ENCODE measurements around the gene COL23A1. TPM values are rescaled to one million over a fixed set of nuclear protein-coding genes. Genes with fewer than 3 reads are reported as not detected.

The COL23A1 gene
- total RNA-seq, 4 donors from 2014 or later = 0.83 to 1.8 (median 1.5) TPM

DNA sequence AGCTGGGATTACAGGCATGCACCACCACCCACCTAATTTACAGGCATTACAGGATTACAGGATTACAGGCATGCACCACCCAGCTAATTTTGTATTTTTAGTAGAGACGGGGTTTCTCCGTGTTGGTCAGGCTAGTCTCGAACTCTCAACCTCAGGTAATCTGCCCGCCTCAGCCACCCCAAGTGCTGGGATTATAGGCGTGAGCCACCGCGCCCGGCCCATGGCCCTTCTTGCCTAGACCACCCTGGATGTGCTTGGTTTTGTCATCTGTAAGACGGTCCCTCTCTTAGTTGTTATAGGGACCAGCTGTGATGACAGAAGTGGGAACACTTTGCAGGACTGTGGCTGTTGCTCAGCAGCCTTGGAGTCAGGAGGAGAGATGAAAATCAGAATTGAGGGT lies 354.1 kb downstream of the COL23A1 start:
- Histone ChIP-seq H3K4me3 (no peak overlapping the region), H3K9me3 (no peaks in the 10 kb centered on the region), H3K4me1 (peaks cover 41 to 61% (median 45%) of the 10 kb centered on the region in 4 donors), H3K27me3 (no peaks in the 10 kb centered on the region), H3K27ac (replicated peaks in 1 of 4) (no peak overlapping the region), H3K36me3 (peaks cover 0 to 4% (median under 1%) of the 10 kb centered on the region in 4 donors)
- TF ChIP-seq EP300 (IDR thresholded peaks at IDR 0.05) (no peak), POLR2A (IDR thresholded peaks at IDR 0.05; ENCODE audit: low read depth) (no peak), POLR2AphosphoS5 (IDR thresholded peaks at IDR 0.05) (no peak)
- TF ChIP-seq, protein P1, sequence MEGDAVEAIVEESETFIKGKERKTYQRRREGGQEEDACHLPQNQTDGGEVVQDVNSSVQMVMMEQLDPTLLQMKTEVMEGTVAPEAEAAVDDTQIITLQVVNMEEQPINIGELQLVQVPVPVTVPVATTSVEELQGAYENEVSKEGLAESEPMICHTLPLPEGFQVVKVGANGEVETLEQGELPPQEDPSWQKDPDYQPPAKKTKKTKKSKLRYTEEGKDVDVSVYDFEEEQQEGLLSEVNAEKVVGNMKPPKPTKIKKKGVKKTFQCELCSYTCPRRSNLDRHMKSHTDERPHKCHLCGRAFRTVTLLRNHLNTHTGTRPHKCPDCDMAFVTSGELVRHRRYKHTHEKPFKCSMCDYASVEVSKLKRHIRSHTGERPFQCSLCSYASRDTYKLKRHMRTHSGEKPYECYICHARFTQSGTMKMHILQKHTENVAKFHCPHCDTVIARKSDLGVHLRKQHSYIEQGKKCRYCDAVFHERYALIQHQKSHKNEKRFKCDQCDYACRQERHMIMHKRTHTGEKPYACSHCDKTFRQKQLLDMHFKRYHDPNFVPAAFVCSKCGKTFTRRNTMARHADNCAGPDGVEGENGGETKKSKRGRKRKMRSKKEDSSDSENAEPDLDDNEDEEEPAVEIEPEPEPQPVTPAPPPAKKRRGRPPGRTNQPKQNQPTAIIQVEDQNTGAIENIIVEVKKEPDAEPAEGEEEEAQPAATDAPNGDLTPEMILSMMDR (IDR thresholded peaks at IDR 0.05) = no peak
- 94% methylated on average over 9 of the region's 9 CpGs for WGBS
- no peak for DNase-seq (ENCODE audit: extremely low spot score)
- intact Hi-C loops (cut with DNase I) = no loop called here

DNA sequence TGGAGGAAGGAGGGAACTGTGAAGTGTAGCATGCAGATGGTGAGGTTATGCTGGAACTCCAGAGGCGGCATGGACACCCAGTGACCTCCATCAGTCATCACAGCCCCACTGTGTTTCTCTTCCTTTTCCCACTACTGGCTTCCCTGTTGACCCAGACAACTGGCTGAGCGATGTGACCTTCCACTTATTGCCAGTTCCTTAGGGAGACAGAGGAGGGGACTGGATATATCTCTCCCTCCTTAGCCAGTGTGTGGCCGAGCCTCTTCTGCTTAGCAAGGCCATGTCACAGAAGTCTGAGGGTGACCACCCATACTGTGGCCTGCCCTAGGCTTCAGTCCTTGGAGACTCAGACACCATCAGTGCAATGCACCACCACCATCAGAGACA lies 354.6 kb downstream of the COL23A1 start:
- intact Hi-C loops (cut with DNase I) = no loop called here
- 72% methylated on average over 2 of the region's 3 CpGs for WGBS
- H3K4me3 ChIP-seq = no peak overlapping the region
- H3K4me1 ChIP-seq = peaks cover 43 to 65% (median 50%) of the 10 kb centered on the region in 4 donors
- no peaks in the 10 kb centered on the region for H3K27me3 ChIP-seq
- no peak overlapping the region for H3K27ac ChIP-seq (replicated peaks in 1 of 4)
- H3K36me3 ChIP-seq = peaks cover 0 to 8% (median 3%) of the 10 kb centered on the region in 4 donors
- TF ChIP-seq POLR2A (IDR thresholded peaks at IDR 0.05; ENCODE audit: low read depth) (no peak), EP300 (IDR thresholded peaks at IDR 0.05) (no peak), POLR2AphosphoS5 (IDR thresholded peaks at IDR 0.05) (no peak)
- TF ChIP-seq, protein P1 (IDR thresholded peaks at IDR 0.05) = no peak
- DNase-seq (ENCODE audit: extremely low spot score) = no peak
- no peaks in the 10 kb centered on the region for H3K9me3 ChIP-seq

DNA sequence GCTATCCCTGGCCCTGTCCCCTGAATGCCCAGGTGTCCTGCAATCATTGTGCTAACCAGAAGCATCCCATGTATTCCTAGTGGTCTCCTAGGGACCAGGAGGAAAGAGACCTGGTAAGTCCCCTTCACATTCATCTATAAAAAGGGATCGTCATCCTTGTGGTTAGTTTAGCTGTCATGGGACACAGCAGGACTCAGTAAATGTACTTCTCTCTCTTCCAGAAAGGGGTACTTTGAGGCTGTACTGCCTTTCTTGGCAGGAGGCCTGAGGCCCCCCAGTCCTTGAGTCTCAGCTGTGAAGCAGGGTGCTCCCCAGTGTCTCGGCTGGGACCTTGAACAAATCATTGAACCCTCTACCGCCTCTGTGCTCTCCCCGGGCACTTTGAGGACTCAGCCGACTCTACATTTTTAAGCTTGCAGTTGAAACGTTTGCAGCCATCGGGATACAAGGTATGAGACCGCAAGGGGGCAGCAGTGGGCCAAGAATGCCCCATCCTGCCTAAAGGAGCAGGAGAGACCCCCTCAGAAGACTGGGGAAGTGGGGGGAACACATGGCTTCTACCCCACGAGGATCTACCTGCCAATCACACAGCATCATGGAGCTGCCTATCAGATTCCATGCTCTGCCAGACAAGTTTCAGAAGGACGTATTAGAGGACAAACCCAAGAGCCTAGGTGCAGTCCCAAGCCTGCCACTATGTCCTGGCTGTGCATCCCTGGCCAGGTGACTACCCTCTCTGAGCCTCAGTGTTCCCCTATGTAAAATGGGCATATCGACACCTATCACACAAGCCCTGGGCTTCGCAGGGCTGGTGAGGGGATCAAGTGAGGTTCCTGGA lies 355.2 kb downstream of the COL23A1 start:
- H3K9me3 ChIP-seq = no peaks in the 10 kb centered on the region
- H3K36me3 ChIP-seq = peaks cover 0 to 13% (median 7%) of the 10 kb centered on the region in 4 donors
- no peak for DNase-seq (ENCODE audit: extremely low spot score)
- intact Hi-C loops (cut with DNase I) = no loop called here
- H3K27me3 ChIP-seq = no peaks in the 10 kb centered on the region
- no peak overlapping the region for H3K27ac ChIP-seq (replicated peaks in 1 of 4)
- TF ChIP-seq POLR2AphosphoS5 (IDR thresholded peaks at IDR 0.05) = no peak
- TF ChIP-seq EP300 (IDR thresholded peaks at IDR 0.05) = no peak
- no peak for TF ChIP-seq POLR2A (IDR thresholded peaks at IDR 0.05; ENCODE audit: low read depth)
- TF ChIP-seq, protein P1 (IDR thresholded peaks at IDR 0.05) = peak; percentile 39 to 63 (median 45)
- 36% methylated on average over 8 of the region's 12 CpGs for WGBS
- no peak overlapping the region for H3K4me3 ChIP-seq
- H3K4me1 ChIP-seq = peaks cover 46 to 65% (median 53%) of the 10 kb centered on the region in 4 donors

DNA sequence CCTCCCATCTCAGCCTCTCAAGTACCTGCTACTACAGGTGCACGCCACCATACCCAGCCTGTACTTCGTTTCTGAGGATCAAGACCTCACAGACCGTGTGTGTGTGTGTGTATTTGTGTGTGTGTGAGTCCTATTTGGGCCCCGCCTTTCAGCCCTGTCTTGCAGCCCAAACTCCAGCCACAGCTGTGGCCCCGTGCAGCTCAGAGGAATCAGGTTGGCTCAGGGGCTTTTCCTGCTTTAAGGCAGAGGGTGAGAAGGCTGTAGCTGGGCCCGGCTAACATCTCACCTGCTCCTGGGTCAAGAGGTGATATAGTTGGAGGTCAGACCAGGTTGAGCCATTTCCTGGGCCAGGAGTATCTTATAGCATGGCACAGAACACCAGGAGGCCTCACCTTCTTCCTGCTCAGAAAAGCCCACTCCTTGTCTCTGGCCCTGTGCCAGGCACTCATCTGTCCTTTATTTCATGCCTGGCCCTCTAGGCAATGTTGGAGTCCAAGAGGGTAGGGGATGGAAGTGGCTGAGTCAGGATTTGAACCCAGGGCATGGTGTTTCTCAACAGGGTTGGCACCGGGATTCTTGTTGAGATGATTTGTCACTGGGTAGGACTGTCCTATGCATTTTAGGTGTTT lies 356.0 kb downstream of the COL23A1 start:
- Histone ChIP-seq H3K27ac (replicated peaks in 1 of 4) (no peak overlapping the region), H3K27me3 (no peaks in the 10 kb centered on the region), H3K4me1 (peaks cover 45 to 69% (median 54%) of the 10 kb centered on the region in 4 donors), H3K4me3 (no peak overlapping the region), H3K9me3 (no peaks in the 10 kb centered on the region), H3K36me3 (peaks cover 6 to 20% (median 14%) of the 10 kb centered on the region in 4 donors)
- WGBS = 81% methylated on average over 5 of the region's 7 CpGs
- TF ChIP-seq, protein P1 (IDR thresholded peaks at IDR 0.05) = no peak
- no peak for TF ChIP-seq EP300 (IDR thresholded peaks at IDR 0.05)
- no peak for TF ChIP-seq POLR2AphosphoS5 (IDR thresholded peaks at IDR 0.05)
- no peak for TF ChIP-seq POLR2A (IDR thresholded peaks at IDR 0.05; ENCODE audit: low read depth)
- intact Hi-C loops (cut with DNase I) = no loop called here
- no peak for DNase-seq (ENCODE audit: extremely low spot score)
